ENCODE data around the gene PTH1R.

PTH1R gene

GRCh38 chr3:46888705-46889104 is 11.2 kb downstream of the PTH1R start:
- DNase-seq (ENCODE audit: insufficient read length): no peak
- TF ChIP-seq POLR2AphosphoS5 (IDR thresholded peaks at IDR 0.05; ENCODE audit: low read depth, low read length): no peak
- TF ChIP-seq TAF1 (IDR thresholded peaks at IDR 0.05; ENCODE audit: borderline replicate concordance, low read depth, low read length): no peak
- no peak for TF ChIP-seq POLR2A (IDR thresholded peaks at IDR 0.05; ENCODE audit: low read depth, low read length)
- no peak for FAIRE-seq

GRCh38 chr3:46889381-46890110 is 12.0 kb downstream of the PTH1R start:
- no peak for DNase-seq (ENCODE audit: insufficient read length)
- no peak for FAIRE-seq
- no peak for TF ChIP-seq POLR2AphosphoS5 (IDR thresholded peaks at IDR 0.05; ENCODE audit: low read depth, low read length)
- TF ChIP-seq TAF1 (IDR thresholded peaks at IDR 0.05; ENCODE audit: borderline replicate concordance, low read depth, low read length): no peak
- TF ChIP-seq POLR2A (IDR thresholded peaks at IDR 0.05; ENCODE audit: low read depth, low read length): no peak

GRCh38 chr3:46890132-46890531 is 12.6 kb downstream of the PTH1R start:
- no peak for FAIRE-seq
- TF ChIP-seq TAF1 (IDR thresholded peaks at IDR 0.05; ENCODE audit: borderline replicate concordance, low read depth, low read length): no peak
- TF ChIP-seq POLR2AphosphoS5 (IDR thresholded peaks at IDR 0.05; ENCODE audit: low read depth, low read length): no peak
- TF ChIP-seq POLR2A (IDR thresholded peaks at IDR 0.05; ENCODE audit: low read depth, low read length): no peak
- DNase-seq (ENCODE audit: insufficient read length): no peak

DNA sequence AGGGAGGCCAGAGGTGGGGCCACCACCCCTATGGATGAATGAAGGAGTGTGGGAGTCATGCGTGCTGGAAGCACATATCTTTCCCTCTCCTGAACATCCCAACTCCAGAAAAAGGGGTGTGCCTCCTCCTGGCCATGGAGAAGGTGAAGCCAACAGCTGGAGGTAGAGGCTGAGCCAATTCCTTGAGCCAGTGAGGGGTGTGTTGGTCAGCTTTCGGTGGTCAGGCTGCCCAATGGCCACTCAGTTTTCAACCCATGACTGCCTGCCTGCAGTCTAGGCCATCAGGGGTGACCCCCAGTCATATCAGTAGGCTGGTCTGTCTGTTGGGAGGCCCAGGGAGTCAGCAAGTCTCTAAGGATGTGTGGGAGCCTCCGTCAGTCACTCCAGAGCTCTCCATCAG is 13.6 kb downstream of the PTH1R start:
- no peak for FAIRE-seq
- TF ChIP-seq POLR2A (IDR thresholded peaks at IDR 0.05; ENCODE audit: low read depth, low read length) (no peak), TAF1 (IDR thresholded peaks at IDR 0.05; ENCODE audit: borderline replicate concordance, low read depth, low read length) (no peak), POLR2AphosphoS5 (IDR thresholded peaks at IDR 0.05; ENCODE audit: low read depth, low read length) (no peak)
- DNase-seq (ENCODE audit: insufficient read length): no peak

GRCh38 chr3:46892285-46893145 is 15.0 kb downstream of the PTH1R start:
- no peak for FAIRE-seq
- DNase-seq (ENCODE audit: insufficient read length): no peak
- no peak for TF ChIP-seq POLR2AphosphoS5 (IDR thresholded peaks at IDR 0.05; ENCODE audit: low read depth, low read length)
- no peak for TF ChIP-seq POLR2A (IDR thresholded peaks at IDR 0.05; ENCODE audit: low read depth, low read length)
- TF ChIP-seq TAF1 (IDR thresholded peaks at IDR 0.05; ENCODE audit: borderline replicate concordance, low read depth, low read length): no peak

- TF ChIP-seq POLR2AphosphoS5 (IDR thresholded peaks at IDR 0.05; ENCODE audit: low read depth, low read length) (no peak), POLR2A (IDR thresholded peaks at IDR 0.05; ENCODE audit: low read depth, low read length) (no peak), TAF1 (IDR thresholded peaks at IDR 0.05; ENCODE audit: borderline replicate concordance, low read depth, low read length) (no peak)
- FAIRE-seq (no peak), DNase-seq (ENCODE audit: insufficient read length) (no peak)
Observed at GRCh38 chr3:46893146-46893748, 15.7 kb downstream of the PTH1R start.

- DNase-seq (ENCODE audit: insufficient read length) (no peak), FAIRE-seq (no peak)
- TF ChIP-seq POLR2AphosphoS5 (IDR thresholded peaks at IDR 0.05; ENCODE audit: low read depth, low read length) (no peak), TAF1 (IDR thresholded peaks at IDR 0.05; ENCODE audit: borderline replicate concordance, low read depth, low read length) (no peak), POLR2A (IDR thresholded peaks at IDR 0.05; ENCODE audit: low read depth, low read length) (no peak)
Observed at GRCh38 chr3:46893763-46894162, 16.2 kb downstream of the PTH1R start.

- TF ChIP-seq POLR2A (IDR thresholded peaks at IDR 0.05; ENCODE audit: low read depth, low read length): no peak
- no peak for TF ChIP-seq POLR2AphosphoS5 (IDR thresholded peaks at IDR 0.05; ENCODE audit: low read depth, low read length)
- no peak for TF ChIP-seq TAF1 (IDR thresholded peaks at IDR 0.05; ENCODE audit: borderline replicate concordance, low read depth, low read length)
- no peak for DNase-seq (ENCODE audit: insufficient read length)
- FAIRE-seq: no peak
Observed at GRCh38 chr3:46894256-46894655, 16.7 kb downstream of the PTH1R start.

DNA sequence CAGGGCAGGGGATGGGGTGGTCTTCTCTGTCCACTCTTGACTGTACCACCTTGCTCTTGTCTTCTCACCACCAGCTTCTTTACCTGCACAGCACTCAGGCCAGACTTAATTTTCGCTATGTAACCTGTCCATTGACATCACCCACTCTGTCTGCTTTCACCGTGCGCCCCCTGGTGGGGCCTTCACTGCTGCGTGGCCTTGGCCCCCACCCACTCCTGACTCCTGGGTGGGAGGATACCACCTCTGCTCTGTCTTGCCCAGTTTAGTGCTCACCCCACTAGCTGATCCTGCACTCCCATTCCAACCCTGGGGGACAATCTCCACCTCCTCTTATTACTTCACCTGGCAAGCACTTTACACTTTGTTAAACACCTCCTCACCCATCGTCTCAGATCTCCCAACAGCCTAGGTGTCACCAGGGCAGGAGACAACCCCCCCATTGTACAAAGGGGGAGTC is 17.7 kb downstream of the PTH1R start:
- FAIRE-seq: peak; percentile 89
- peak; percentile 69 for DNase-seq (ENCODE audit: insufficient read length)

GRCh38 chr3:46895761-46896160 is 18.2 kb downstream of the PTH1R start:
- FAIRE-seq (no peak), DNase-seq (ENCODE audit: insufficient read length) (no peak)
- TF ChIP-seq TAF1 (IDR thresholded peaks at IDR 0.05; ENCODE audit: borderline replicate concordance, low read depth, low read length): no peak
- no peak for TF ChIP-seq POLR2AphosphoS5 (IDR thresholded peaks at IDR 0.05; ENCODE audit: low read depth, low read length)
- TF ChIP-seq POLR2A (IDR thresholded peaks at IDR 0.05; ENCODE audit: low read depth, low read length): no peak

More for the DNA sequence above, 17.7 kb downstream of the PTH1R start:
- no peak for TF ChIP-seq POLR2AphosphoS5 (IDR thresholded peaks at IDR 0.05; ENCODE audit: low read depth, low read length)

DNA sequence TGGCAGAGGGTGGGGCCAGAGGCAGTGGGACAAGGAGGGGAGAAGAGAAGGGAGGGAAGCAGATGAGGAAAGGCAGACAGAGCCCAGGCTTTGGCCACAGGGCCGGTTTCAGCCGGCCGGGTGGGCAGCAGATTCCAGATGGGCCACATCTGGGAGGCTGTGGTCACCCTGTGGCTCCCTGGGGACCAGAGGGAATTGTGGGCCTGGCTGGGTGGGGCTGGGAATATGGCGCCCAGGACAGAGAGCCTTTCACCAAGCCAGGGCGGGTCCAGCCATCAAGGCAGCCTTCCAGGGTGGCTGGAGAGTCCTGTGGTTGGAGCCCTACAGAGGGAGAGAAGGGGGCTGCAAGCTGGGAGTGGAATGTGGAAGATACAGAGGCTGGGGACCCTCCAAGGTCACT is 18.9 kb downstream of the PTH1R start:
- TF ChIP-seq TAF1 (IDR thresholded peaks at IDR 0.05; ENCODE audit: borderline replicate concordance, low read depth, low read length) (no peak), POLR2AphosphoS5 (IDR thresholded peaks at IDR 0.05; ENCODE audit: low read depth, low read length) (no peak), POLR2A (IDR thresholded peaks at IDR 0.05; ENCODE audit: low read depth, low read length) (no peak)
- FAIRE-seq (no peak), DNase-seq (ENCODE audit: insufficient read length) (no peak)

Measured in GM12892 (cell line).